DND-41 (cell line): ENCODE results near the gene PCDHB11.
"Not testable (repeated sequence)": the region's sequence is repeated elsewhere in the genome, so short reads cannot be mapped to it uniquely, and the experiment has no call there.

ENCODE experiments used
- ATAC-seq: fragments of 200-7000 bp; cut with Tn5 transposase; 3 replicates; pipeline ENCODE4 v1.9.1; 2021; ENCODE audit warnings: low read depth; ENCODE audit not compliant: insufficient read depth
- DNase-seq: peaks from one replicate; pipeline ENCODE4 v3.0.0-alpha.2; 2020
- H2AFZ ChIP-seq: 2 replicates; pipeline ENCODE4 v1.6.0; 2012; ENCODE audit warnings: low read depth, low read length
- H3K27ac ChIP-seq: 2 replicates; pipeline ENCODE4 v1.5.1; 2012; ENCODE audit warnings: low read length, inconsistent platforms
- H3K27me3 ChIP-seq: fragments of 200-600 bp; sonication (generic); 2 replicates; pipeline ENCODE4 v1.6.0; 2012; ENCODE audit warnings: low read length, mild to moderate bottlenecking, inconsistent platforms; ENCODE audit not compliant: insufficient read depth, poor library complexity
- H3K36me3 ChIP-seq: 2 replicates; pipeline ENCODE4 v1.5.1; 2012; ENCODE audit warnings: low read length, inconsistent platforms; ENCODE audit not compliant: insufficient read depth
- H3K4me1 ChIP-seq: 2 replicates; pipeline ENCODE4 v1.5.1; 2012; ENCODE audit warnings: mild to moderate bottlenecking, low read length; ENCODE audit not compliant: insufficient read depth
- H3K4me2 ChIP-seq: 2 replicates; pipeline ENCODE4 v1.6.0; 2012; ENCODE audit warnings: mild to moderate bottlenecking, moderate library complexity, low read length, inconsistent platforms; ENCODE audit not compliant: insufficient read depth
- H3K4me3 ChIP-seq, 2 experiments: fragments of 200-600 bp in 1 of 2; shearing (Covaris generic) in 1 of 2; 2 replicates each; pipeline ENCODE4 v1.5.1; 2012 to 2016; ENCODE audit warnings: inconsistent platforms in 2 of 2, low read length in 2 of 2, mild to moderate bottlenecking in 2 of 2, low read depth in 1 of 2, moderate library complexity in 1 of 2
- H3K79me2 ChIP-seq: 2 replicates; pipeline ENCODE4 v1.6.0; 2012; ENCODE audit warnings: low read length, inconsistent platforms; ENCODE audit not compliant: insufficient read depth
- H3K9ac ChIP-seq: 2 replicates; pipeline ENCODE4 v1.6.0; 2012; ENCODE audit warnings: low read depth, mild to moderate bottlenecking, inconsistent platforms, low read length, moderate library complexity
- H3K9me3 ChIP-seq: 2 replicates; pipeline ENCODE4 v1.5.1; 2012; ENCODE audit warnings: low read length, moderate library complexity, mild to moderate bottlenecking, inconsistent platforms; ENCODE audit not compliant: insufficient read depth, severe bottlenecking
- H4K20me1 ChIP-seq: 2 replicates; pipeline ENCODE4 v1.6.0; 2012; ENCODE audit warnings: low read length; ENCODE audit not compliant: insufficient read depth
- CTCF ChIP-seq: IDR thresholded peaks from 2 replicates; pipeline ENCODE4 v1.5.1; 2012; ENCODE audit warnings: borderline replicate concordance, low read length, moderate library complexity, mild to moderate bottlenecking; ENCODE audit not compliant: poor library complexity, severe bottlenecking; ENCODE audit errors: extremely low read depth
- EZH2 ChIP-seq: IDR thresholded peaks from 3 replicates; pipeline ENCODE4 v1.6.1; 2012; ENCODE audit warnings: borderline replicate concordance, low read depth, mild to moderate bottlenecking, moderate library complexity, low read length, inconsistent platforms; ENCODE audit not compliant: severe bottlenecking

Gene PCDHB11

GRCh38 chr5:141150993-141151325, 48.5 kb upstream of the PCDHB11 start:
- DNase-seq, result no peak
- H3K27ac ChIP-seq, result no peak overlapping the region
- no peak for TF ChIP-seq CTCF
- TF ChIP-seq EZH2, result no peak
- H3K79me2 ChIP-seq, result no peaks in the 10 kb centered on the region
- ATAC-seq, result no peak
- no peak overlapping the region for H3K9ac ChIP-seq
- H2AFZ ChIP-seq, result no peak overlapping the region
- H3K4me3 ChIP-seq, result no peak overlapping the region
- no peak overlapping the region for H3K4me2 ChIP-seq
- H3K4me1 ChIP-seq, result no peaks in the 10 kb centered on the region
- no peaks in the 10 kb centered on the region for H3K36me3 ChIP-seq
- H3K9me3 ChIP-seq, result no peaks in the 10 kb centered on the region
- no peaks in the 10 kb centered on the region for H4K20me1 ChIP-seq
- H3K27me3 ChIP-seq, result no peaks in the 10 kb centered on the region

- H3K27me3 ChIP-seq, H3K27ac ChIP-seq, H3K4me3 ChIP-seq, H3K9ac ChIP-seq, H4K20me1 ChIP-seq, H3K79me2 ChIP-seq, H3K36me3 ChIP-seq, ATAC-seq, H3K4me1 ChIP-seq, H3K4me2 ChIP-seq, H2AFZ ChIP-seq, H3K9me3 ChIP-seq, DNase-seq: not testable (repeated sequence)
These were observed 47.8 kb upstream of the PCDHB11 start for GRCh38 chr5:141151632-141152031.

- not testable (repeated sequence) for H3K9me3 ChIP-seq, H3K27me3 ChIP-seq, H3K27ac ChIP-seq, H3K9ac ChIP-seq, H2AFZ ChIP-seq, H3K4me2 ChIP-seq, H3K4me3 ChIP-seq, DNase-seq, H3K36me3 ChIP-seq, H3K79me2 ChIP-seq, H3K4me1 ChIP-seq, ATAC-seq, H4K20me1 ChIP-seq
These were observed 47.3 kb upstream of the PCDHB11 start for GRCh38 chr5:141152096-141152495.

- ATAC-seq, result no peak
- Histone ChIP-seq H2AFZ (no peak overlapping the region), H3K9ac (no peak overlapping the region), H4K20me1 (no peaks in the 10 kb centered on the region), H3K4me2 (no peak overlapping the region), H3K4me3 (no peak overlapping the region), H3K27me3 (no peaks in the 10 kb centered on the region), H3K9me3 (no peaks in the 10 kb centered on the region), H3K4me1 (no peaks in the 10 kb centered on the region), H3K79me2 (no peaks in the 10 kb centered on the region), H3K36me3 (no peaks in the 10 kb centered on the region), H3K27ac (no peak overlapping the region)
- no peak for DNase-seq
- TF ChIP-seq CTCF (no peak), EZH2 (no peak)
These were observed 43.7 kb upstream of the PCDHB11 start for GRCh38 chr5:141155540-141156374.

GRCh38 chr5:141157356-141157755, 42.1 kb upstream of the PCDHB11 start:
- not testable (repeated sequence) for H2AFZ ChIP-seq, H3K79me2 ChIP-seq, H3K27ac ChIP-seq, DNase-seq, H3K9ac ChIP-seq, H4K20me1 ChIP-seq, H3K36me3 ChIP-seq, H3K27me3 ChIP-seq, H3K9me3 ChIP-seq, H3K4me3 ChIP-seq, H3K4me1 ChIP-seq, ATAC-seq, H3K4me2 ChIP-seq

GRCh38 chr5:141157901-141158300, 41.5 kb upstream of the PCDHB11 start:
- DNase-seq, H4K20me1 ChIP-seq, H3K27me3 ChIP-seq: not testable (repeated sequence)

More at GRCh38 chr5:141157901-141158300, 41.5 kb upstream of the PCDHB11 start:
- not testable (repeated sequence) for H3K9ac ChIP-seq, H3K36me3 ChIP-seq, H3K4me1 ChIP-seq, ATAC-seq, H3K4me3 ChIP-seq, H2AFZ ChIP-seq, H3K9me3 ChIP-seq, H3K4me2 ChIP-seq, H3K27ac ChIP-seq, H3K79me2 ChIP-seq
